Measurements from ENCODE around the gene CCNB2.
"Not testable (repeated sequence)": the region's sequence is repeated elsewhere in the genome, so short reads cannot be mapped to it uniquely, and the experiment has no call there.

Gene CCNB2

DNA sequence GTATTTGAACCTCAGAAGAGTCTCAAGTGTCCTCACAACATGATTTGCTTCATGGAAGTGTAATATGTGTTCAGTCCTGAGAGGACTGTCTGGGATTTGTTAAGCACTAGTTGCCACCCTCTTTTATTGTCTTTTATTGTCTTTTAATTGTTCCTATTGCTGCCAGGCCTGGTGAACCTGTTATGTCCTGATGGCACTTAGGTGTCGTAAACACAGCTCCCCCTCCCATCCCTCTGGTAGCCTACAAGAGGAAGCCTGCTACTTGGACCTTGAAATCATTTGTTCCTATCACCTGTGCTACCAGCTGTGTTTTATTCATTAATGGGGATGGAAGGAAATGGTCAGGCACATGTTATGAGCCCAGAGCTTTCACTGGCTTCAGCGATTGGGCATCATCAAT, 19.3 kb downstream of the CCNB2 start:
- Histone ChIP-seq H4K20me1 (peaks cover 0 to 11% (median 0%) of the 10 kb centered on the region in 11 experiments; a peak in 5 of 22 replicates), H3K4me3 (no peak overlapping the region), H3K4me2 (no peak overlapping the region), H3K36me3 (peaks cover 14 to 100% (median 98%) of the 10 kb centered on the region in 11 experiments; a peak in 21 of 22 replicates), H3K27ac (no peak overlapping the region), H3K9me3 (replicated peaks in 1 of 11) (peaks cover 8 to 52% (median 44%) of the 10 kb centered on the region in 11 experiments), H3K4me1 (peaks cover 0 to 20% (median 8%) of the 10 kb centered on the region in 10 experiments; a peak in 12 of 20 replicates), H3K27me3 (no peaks in the 10 kb centered on the region), H3K9ac (no peak overlapping the region)
- no peak for TF ChIP-seq Cebpa-rat (IDR thresholded peaks at IDR 0.05)

DNA sequence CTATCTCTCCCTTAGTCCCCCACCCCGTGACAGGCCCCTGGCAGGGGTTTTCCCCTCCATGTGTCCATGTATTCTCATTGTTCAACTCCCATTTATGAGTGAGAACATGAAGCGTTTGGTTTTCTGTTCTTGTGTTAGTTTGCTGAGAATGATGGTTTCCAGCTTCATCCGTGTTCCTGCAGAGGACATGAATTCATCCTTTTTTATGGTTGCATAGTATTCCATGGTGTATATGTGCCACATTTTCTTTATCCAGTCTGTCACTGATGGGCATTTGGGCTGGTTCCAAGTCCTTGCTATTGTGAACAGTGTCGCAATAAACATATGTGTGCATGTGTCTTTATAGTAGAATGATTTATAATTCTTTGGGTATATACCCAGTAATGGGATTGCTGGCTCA, 20.7 kb downstream of the CCNB2 start:
- Histone ChIP-seq H3K4me1 (peaks cover 0 to 20% (median 8%) of the 10 kb centered on the region in 10 experiments; a peak in 12 of 20 replicates), H4K20me1 (peaks cover 0 to 11% (median 0%) of the 10 kb centered on the region in 11 experiments; a peak in 4 of 22 replicates), H3K9me3 (replicated peaks in 1 of 11) (peaks cover 22 to 66% (median 58%) of the 10 kb centered on the region in 11 experiments), H3K36me3 (peaks cover 27 to 100% (median 99%) of the 10 kb centered on the region in 11 experiments)
- H3K27me3 ChIP-seq, H3K4me3 ChIP-seq, H3K4me2 ChIP-seq, H3K9ac ChIP-seq, H3K27ac ChIP-seq: not testable (repeated sequence)

DNA sequence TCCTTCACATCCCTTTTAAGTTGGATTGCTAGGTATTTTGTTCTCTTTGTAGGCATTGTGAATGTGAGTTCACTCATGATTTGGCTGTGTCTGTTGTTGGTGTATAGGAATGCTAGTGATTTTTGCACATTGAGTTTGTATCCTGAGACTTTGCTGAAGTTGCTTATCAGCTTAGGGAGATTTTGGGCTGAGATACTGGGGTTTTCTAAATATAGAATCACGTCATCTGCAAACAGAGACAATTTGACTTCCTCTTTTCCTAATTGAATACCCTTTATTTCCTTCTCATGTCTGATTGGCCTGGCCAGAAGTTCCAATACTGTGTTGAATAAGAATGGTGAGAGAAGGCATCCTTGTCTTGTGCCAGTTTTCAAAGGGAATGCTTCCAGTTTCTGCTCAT, 22.3 kb downstream of the CCNB2 start:
- Histone ChIP-seq H3K9ac (0 out of 22 replicates have a peak overlapping the region, but pooled peaks of 1 of the 11 experiments have one; percentile 33), H3K36me3 (peaks cover 35 to 100% (median 100%) of the 10 kb centered on the region in 11 experiments)

GRCh38 chr15:59131456-59131855, 26.5 kb downstream of the CCNB2 start:
- peaks cover 0 to 20% (median 8%) of the 10 kb centered on the region in 10 experiments; a peak in 12 of 20 replicates for H3K4me1 ChIP-seq
- no peak overlapping the region for H3K27ac ChIP-seq
- H3K9me3 ChIP-seq (replicated peaks in 1 of 11): peaks cover 31 to 49% (median 42%) of the 10 kb centered on the region in 11 experiments
- no peak overlapping the region for H3K4me2 ChIP-seq
- H3K36me3 ChIP-seq: peaks cover 64 to 100% (median 98%) of the 10 kb centered on the region in 11 experiments
- 0 out of 22 replicates have a peak, but pooled peaks cover 0 to 11% (median 0%) of the 10 kb centered on the region in 11 experiments for H4K20me1 ChIP-seq
- H3K27me3 ChIP-seq: no peaks in the 10 kb centered on the region
- no peak overlapping the region for H3K4me3 ChIP-seq
- TF ChIP-seq Cebpa-rat (IDR thresholded peaks at IDR 0.05): no peak
- H3K9ac ChIP-seq: no peak overlapping the region

More for the DNA sequence above, 22.3 kb downstream of the CCNB2 start:
- peaks cover 31 to 71% (median 60%) of the 10 kb centered on the region in 11 experiments for H3K9me3 ChIP-seq (replicated peaks in 1 of 11)
- not testable (repeated sequence) for H3K27me3 ChIP-seq, H3K4me3 ChIP-seq
- H4K20me1 ChIP-seq: peaks cover 0 to 11% (median 0%) of the 10 kb centered on the region in 11 experiments; a peak in 4 of 22 replicates
- peak overlapping the region in 4 of 11 experiments; percentile 16 to 62 (median 28); a peak in 4 of 22 replicates for H3K27ac ChIP-seq
- H3K4me1 ChIP-seq: peaks cover 0 to 20% (median 8%) of the 10 kb centered on the region in 10 experiments; a peak in 12 of 20 replicates
- H3K4me2 ChIP-seq: peak overlapping the region in 9 of 11 experiments; percentile 12 to 66 (median 42); a peak in 14 of 22 replicates

GRCh38 chr15:59131969-59132562, 27.1 kb downstream of the CCNB2 start:
- H3K4me3 ChIP-seq: no peak overlapping the region
- H4K20me1 ChIP-seq: peaks cover 0 to 11% (median 0%) of the 10 kb centered on the region in 11 experiments; a peak in 1 of 22 replicates
- no peak overlapping the region for H3K4me2 ChIP-seq
- H3K4me1 ChIP-seq: peaks cover 0 to 16% (median 5%) of the 10 kb centered on the region in 10 experiments; a peak in 12 of 20 replicates
- TF ChIP-seq Cebpa-rat (IDR thresholded peaks at IDR 0.05): no peak
- no peak overlapping the region for H3K27ac ChIP-seq
- peaks cover 70 to 100% (median 97%) of the 10 kb centered on the region in 11 experiments for H3K36me3 ChIP-seq
- H3K27me3 ChIP-seq: no peaks in the 10 kb centered on the region
- H3K9ac ChIP-seq: no peak overlapping the region
- peaks cover 27 to 43% (median 36%) of the 10 kb centered on the region in 11 experiments for H3K9me3 ChIP-seq (replicated peaks in 1 of 11)

DNA sequence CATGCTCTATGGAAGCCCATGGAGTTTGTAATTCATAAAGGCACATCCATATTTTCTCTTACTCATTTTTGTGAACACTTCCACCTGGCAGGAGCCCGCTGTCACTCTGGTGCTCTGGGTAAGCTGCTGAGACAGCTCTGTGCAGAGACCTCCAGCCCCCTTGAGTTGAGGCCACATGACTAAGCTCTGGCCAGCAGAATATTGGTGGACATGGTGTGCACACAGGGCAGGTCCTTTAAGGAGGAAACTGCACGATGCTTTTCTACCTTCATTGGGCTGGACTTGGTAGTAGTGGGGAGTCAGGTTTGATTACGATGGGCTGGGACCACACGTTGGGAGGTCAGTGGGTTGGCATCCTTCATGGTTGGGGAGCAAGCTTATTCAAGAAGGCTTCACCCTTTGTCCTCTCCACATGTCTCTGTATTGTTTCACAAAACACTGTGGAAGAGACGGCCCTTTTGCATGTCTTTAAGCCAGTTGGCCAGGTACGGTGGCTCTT, 29.0 kb downstream of the CCNB2 start:
- no peak for TF ChIP-seq Cebpa-rat (IDR thresholded peaks at IDR 0.05)
- Histone ChIP-seq H3K9me3 (replicated peaks in 1 of 11) (peaks cover 16 to 26% (median 21%) of the 10 kb centered on the region in 11 experiments), H3K27ac (no peak overlapping the region), H3K4me2 (no peak overlapping the region), H3K4me1 (peaks cover 0 to 13% (median 0%) of the 10 kb centered on the region in 10 experiments; a peak in 5 of 20 replicates), H3K36me3 (peaks cover 86 to 100% (median 95%) of the 10 kb centered on the region in 11 experiments), H3K27me3 (no peaks in the 10 kb centered on the region), H4K20me1 (peaks cover 0 to 11% (median 0%) of the 10 kb centered on the region in 11 experiments; a peak in 1 of 22 replicates), H3K4me3 (no peak overlapping the region), H3K9ac (no peak overlapping the region)

DNA sequence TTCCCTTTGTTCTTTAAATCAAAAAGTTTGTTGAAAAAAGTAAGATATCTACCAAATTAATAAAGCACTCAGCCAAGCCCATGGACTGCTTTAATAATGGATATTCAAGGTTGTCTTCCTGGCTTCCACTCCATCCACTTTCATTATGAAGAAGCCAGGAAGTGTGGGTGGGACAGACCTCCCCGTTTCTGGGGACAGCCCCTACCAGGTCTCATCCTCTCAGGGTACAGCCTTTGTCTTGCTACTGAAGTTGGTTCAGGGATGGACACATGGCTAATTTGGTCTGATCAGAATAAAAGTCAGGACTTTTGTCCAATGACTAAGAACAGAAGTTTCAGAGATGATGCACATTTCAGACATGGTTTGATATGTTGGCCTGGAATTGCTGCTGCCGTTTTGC, 32.6 kb downstream of the CCNB2 start:
- Histone ChIP-seq H3K27ac (no peak overlapping the region), H3K4me1 (peaks cover 0 to 25% (median 0%) of the 10 kb centered on the region in 10 experiments; a peak in 5 of 20 replicates), H3K4me3 (no peak overlapping the region), H3K9me3 (replicated peaks in 1 of 11) (no peaks in the 10 kb centered on the region), H3K36me3 (peaks cover 72 to 97% (median 78%) of the 10 kb centered on the region in 11 experiments), H3K4me2 (no peak overlapping the region), H4K20me1 (peaks cover 0 to 11% (median 0%) of the 10 kb centered on the region in 11 experiments; a peak in 1 of 22 replicates), H3K27me3 (no peaks in the 10 kb centered on the region), H3K9ac (no peak overlapping the region)
- no peak for TF ChIP-seq Cebpa-rat (IDR thresholded peaks at IDR 0.05)

- TF ChIP-seq Cebpa-rat (IDR thresholded peaks at IDR 0.05): no peak
- Histone ChIP-seq H3K27me3 (no peaks in the 10 kb centered on the region), H3K4me1 (peaks cover 0 to 25% (median 0%) of the 10 kb centered on the region in 10 experiments; a peak in 5 of 20 replicates), H4K20me1 (peaks cover 0 to 11% (median 0%) of the 10 kb centered on the region in 11 experiments; a peak in 1 of 22 replicates), H3K9me3 (replicated peaks in 1 of 11) (no peaks in the 10 kb centered on the region), H3K4me2 (peak overlapping the region in 1 of 11 experiments; percentile 3; a peak in 1 of 22 replicates), H3K9ac (no peak overlapping the region), H3K4me3 (no peak overlapping the region), H3K36me3 (peaks cover 65 to 97% (median 76%) of the 10 kb centered on the region in 11 experiments), H3K27ac (no peak overlapping the region)
Measured at GRCh38 chr15:59138243-59138642, 33.3 kb downstream of the CCNB2 start.

All from BLaER1 treated with 17β-estradiol and CSF1 and Interleukin-3, amounts not matched to agents 10 nM and 100 nM (cell line).